ENCODE measurements around the gene ZNF808. TPM values are rescaled to one million over a fixed set of nuclear protein-coding genes. Genes with fewer than 3 reads are reported as not detected.

Gene ZNF808
- total and polyA plus RNA-seq, 2 of the 4 experiments (the other 2 are of a cell fraction), result 3.6 to 19.9 TPM

DNA sequence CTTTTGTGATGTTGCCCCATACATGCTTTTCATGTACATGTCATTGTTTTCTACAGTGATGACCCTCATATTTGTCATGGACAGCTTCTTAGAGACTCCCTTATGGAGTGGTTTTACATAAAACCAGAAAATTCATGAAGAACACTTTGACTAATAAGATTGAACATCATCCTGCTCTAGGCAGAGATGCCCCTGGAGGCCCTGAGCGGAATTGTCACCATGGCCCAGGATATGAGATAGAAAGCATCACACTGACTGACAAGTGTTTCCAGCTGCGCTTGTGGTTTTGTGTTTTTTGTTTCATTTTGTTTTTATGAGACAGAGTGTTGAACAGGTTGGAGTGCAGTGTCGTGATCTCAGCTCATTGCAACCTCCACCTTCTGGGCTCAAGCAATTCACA, 64.8 kb downstream of the ZNF808 start:
- H4K91ac ChIP-seq (ENCODE audit: insufficient read depth, low read depth, low read length), result no peak overlapping the region
- no peak overlapping the region for H3K4ac ChIP-seq (ENCODE audit: low read depth, low read length)
- H3K9me3 ChIP-seq (ENCODE audit: control insufficient read depth, insufficient read depth, low read length), result no peaks in the 10 kb centered on the region
- no peak overlapping the region for H3K14ac ChIP-seq (replicated peaks; ENCODE audit: low read depth, low read length)
- H2BK15ac ChIP-seq (ENCODE audit: low read depth, low read length), result no peak overlapping the region
- H3K4me1 ChIP-seq (ENCODE audit: control insufficient read depth, insufficient read depth, low read length), result no peaks in the 10 kb centered on the region
- H3K27me3 ChIP-seq (ENCODE audit: control insufficient read depth, insufficient read depth, low read length), result no peaks in the 10 kb centered on the region
- dilution Hi-C loops (cut with HindIII; ENCODE audit: low sequenced_read_pairs, unreplicated experiment), result no loop called here
- WGBS, 2 experiments (ENCODE audit: extremely low coverage in 2 of 2, insufficient read length in 1 of 2), result no CpG with 5 or more reads among the region's 3 CpGs
- CTCF ChIA-PET, result no interaction called here
- H2AFZ ChIP-seq (replicated peaks; ENCODE audit: low read length, poor library complexity), result no peak overlapping the region
- H4K20me1 ChIP-seq (ENCODE audit: insufficient read depth, low read length), result no peaks in the 10 kb centered on the region
- in situ Hi-C loops (cut with MboI; ENCODE audit: low sequenced_read_pairs), result no loop called here
- H3K9ac ChIP-seq (ENCODE audit: low read depth, low read length), result no peak overlapping the region
- no peak overlapping the region for H4K8ac ChIP-seq (ENCODE audit: low read depth in 2 of 2, low read length in 2 of 2)
- H2AK5ac ChIP-seq (ENCODE audit: low read depth, low read length), result no peak overlapping the region
- no peak overlapping the region for H3K27ac ChIP-seq (ENCODE audit: insufficient read depth, low read length)
- H3K23ac ChIP-seq (ENCODE audit: low read depth, low read length), result no peak overlapping the region
- peaks cover 2 to 3% of the 10 kb centered on the region in 2 experiments; a peak in 1 of 4 replicates for H3K79me1 ChIP-seq (ENCODE audit: low read depth in 1 of 2, low read length in 2 of 2)
- H2BK5ac ChIP-seq (ENCODE audit: low read depth, low read length, poor library complexity, severe bottlenecking), result no peak overlapping the region
- H3K4me2 ChIP-seq (ENCODE audit: low read depth, low read length), result no peak overlapping the region
- H3K18ac ChIP-seq (ENCODE audit: low read depth, low read length), result no peak overlapping the region
- no peak for TF ChIP-seq RFX5 (IDR thresholded peaks at IDR 0.05; ENCODE audit: low read depth, low read length)
- TF ChIP-seq, protein P1, sequence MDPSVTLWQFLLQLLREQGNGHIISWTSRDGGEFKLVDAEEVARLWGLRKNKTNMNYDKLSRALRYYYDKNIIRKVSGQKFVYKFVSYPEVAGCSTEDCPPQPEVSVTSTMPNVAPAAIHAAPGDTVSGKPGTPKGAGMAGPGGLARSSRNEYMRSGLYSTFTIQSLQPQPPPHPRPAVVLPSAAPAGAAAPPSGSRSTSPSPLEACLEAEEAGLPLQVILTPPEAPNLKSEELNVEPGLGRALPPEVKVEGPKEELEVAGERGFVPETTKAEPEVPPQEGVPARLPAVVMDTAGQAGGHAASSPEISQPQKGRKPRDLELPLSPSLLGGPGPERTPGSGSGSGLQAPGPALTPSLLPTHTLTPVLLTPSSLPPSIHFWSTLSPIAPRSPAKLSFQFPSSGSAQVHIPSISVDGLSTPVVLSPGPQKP (IDR thresholded peaks at IDR 0.05; ENCODE audit: borderline replicate concordance, low read depth, low read length), result no peak
- TF ChIP-seq CHD1 (IDR thresholded peaks at IDR 0.05; ENCODE audit: low read depth, low read length), result no peak
- no peak for TF ChIP-seq BHLHE40 (IDR thresholded peaks at IDR 0.05; ENCODE audit: low read depth, low read length)
- TF ChIP-seq CEBPB (IDR thresholded peaks at IDR 0.05; ENCODE audit: low read depth, low read length), result no peak
- no peak for TF ChIP-seq MAFK (IDR thresholded peaks at IDR 0.05; ENCODE audit: low read depth, low read length)
- no peak for TF ChIP-seq MXI1 (IDR thresholded peaks at IDR 0.05; ENCODE audit: borderline replicate concordance, low read depth, low read length)
- TF ChIP-seq, protein P2, sequence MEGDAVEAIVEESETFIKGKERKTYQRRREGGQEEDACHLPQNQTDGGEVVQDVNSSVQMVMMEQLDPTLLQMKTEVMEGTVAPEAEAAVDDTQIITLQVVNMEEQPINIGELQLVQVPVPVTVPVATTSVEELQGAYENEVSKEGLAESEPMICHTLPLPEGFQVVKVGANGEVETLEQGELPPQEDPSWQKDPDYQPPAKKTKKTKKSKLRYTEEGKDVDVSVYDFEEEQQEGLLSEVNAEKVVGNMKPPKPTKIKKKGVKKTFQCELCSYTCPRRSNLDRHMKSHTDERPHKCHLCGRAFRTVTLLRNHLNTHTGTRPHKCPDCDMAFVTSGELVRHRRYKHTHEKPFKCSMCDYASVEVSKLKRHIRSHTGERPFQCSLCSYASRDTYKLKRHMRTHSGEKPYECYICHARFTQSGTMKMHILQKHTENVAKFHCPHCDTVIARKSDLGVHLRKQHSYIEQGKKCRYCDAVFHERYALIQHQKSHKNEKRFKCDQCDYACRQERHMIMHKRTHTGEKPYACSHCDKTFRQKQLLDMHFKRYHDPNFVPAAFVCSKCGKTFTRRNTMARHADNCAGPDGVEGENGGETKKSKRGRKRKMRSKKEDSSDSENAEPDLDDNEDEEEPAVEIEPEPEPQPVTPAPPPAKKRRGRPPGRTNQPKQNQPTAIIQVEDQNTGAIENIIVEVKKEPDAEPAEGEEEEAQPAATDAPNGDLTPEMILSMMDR (conservative IDR thresholded peaks at IDR 0.05; ENCODE audit: low read depth, low read length), result no peak
- no peak for TF ChIP-seq RCOR1 (IDR thresholded peaks at IDR 0.05; ENCODE audit: insufficient replicate concordance, low read length)
- TF ChIP-seq MAZ (IDR thresholded peaks at IDR 0.05; ENCODE audit: borderline replicate concordance, low read depth, low read length), result no peak
- TF ChIP-seq NFE2L2 (IDR thresholded peaks at IDR 0.05; ENCODE audit: low read depth, low read length), result no peak
- no peak for TF ChIP-seq RAD21 (IDR thresholded peaks at IDR 0.05; ENCODE audit: low read length)
- no peaks in the 10 kb centered on the region for H3K9me1 ChIP-seq (ENCODE audit: insufficient read depth, low read length)
- no peak overlapping the region for H3K56ac ChIP-seq (ENCODE audit: extremely low read depth, insufficient read depth, low read length)
- H2BK120ac ChIP-seq (ENCODE audit: low read depth, low read length), result no peak overlapping the region
- H3K4me3 ChIP-seq (ENCODE audit: insufficient read depth, low read depth, low read length), result no peak overlapping the region
- POLR2A ChIA-PET (ENCODE audit: unreplicated experiment), result no interaction called here
- H2AK9ac ChIP-seq (replicated peaks; ENCODE audit: low read depth, low read length, poor library complexity), result no peak overlapping the region
- no TSS peak for BruUV-seq (replicated peaks)
- no peak overlapping the region for H4K5ac ChIP-seq (ENCODE audit: low read depth, low read length)
- no peak for DNase-seq
- ATAC-seq (ENCODE audit: low read depth), result no peak
- intact Hi-C loops (cut with micrococcal nuclease), result no loop called here
- peaks cover 15% of the 10 kb centered on the region for H3K36me3 ChIP-seq (ENCODE audit: control insufficient read depth, insufficient read depth, low read length)
- no peak overlapping the region for H2BK20ac ChIP-seq (ENCODE audit: low read depth, low read length)

All from IMR-90 (cell line).